ENCODE measurements around the gene RELN. TPM values are rescaled to one million over a fixed set of nuclear protein-coding genes. Genes with fewer than 3 reads are reported as not detected.

RELN gene
- total and polyA plus RNA-seq, 2 donors (not counting 1 experiment from before 2014, with no cell fraction given): not detected

DNA sequence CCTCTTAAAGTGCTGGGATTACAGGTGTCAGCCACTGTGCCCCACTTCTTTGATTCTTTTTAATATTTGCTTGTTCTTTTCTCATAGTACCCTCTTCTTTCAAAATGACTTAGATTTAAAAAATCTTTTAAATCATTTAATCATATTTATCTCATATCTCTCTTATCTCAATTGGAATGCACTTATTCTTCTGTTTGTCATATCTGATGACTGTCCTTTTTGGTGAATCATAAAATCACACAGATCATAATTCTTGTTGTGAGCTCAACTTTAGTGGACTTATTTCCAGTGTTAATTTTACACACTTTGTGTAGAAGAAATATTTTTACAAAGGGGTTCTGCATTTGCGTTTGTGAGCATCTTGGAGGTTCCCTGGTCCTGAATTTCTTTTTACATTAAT is 323.1 kb downstream of the RELN start:
- H3K4me3 ChIP-seq (ENCODE audit: control extremely low read depth in 1 of 5, extremely low read depth in 1 of 5, insufficient read depth in 1 of 5, low read depth in 2 of 5, low read length in 4 of 5): no peak overlapping the region
- H3K4me2 ChIP-seq (replicated peaks; ENCODE audit: low read depth, low read length, poor library complexity, severe bottlenecking): no peak overlapping the region
- WGBS (ENCODE audit: insufficient coverage): no CpG with 5 or more reads among the region's 1 CpG
- ChIA-PET CTCF (no interaction called here), POLR2A (no interaction called here)
- intact Hi-C loops (cut with micrococcal nuclease): no loop called here
- no peaks in the 10 kb centered on the region for H3K36me3 ChIP-seq (replicated peaks in 1 of 2; ENCODE audit: control extremely low read depth in 1 of 2, control insufficient read depth in 1 of 2, extremely low read depth in 1 of 2, insufficient read depth in 2 of 2, low read length in 1 of 2)
- no peaks in the 10 kb centered on the region for H3K27me3 Mint-ChIP-seq
- H3K27ac Mint-ChIP-seq: no peak overlapping the region
- H4K20me1 ChIP-seq (ENCODE audit: control insufficient read depth, insufficient read depth, low read length, poor library complexity, severe bottlenecking): no peaks in the 10 kb centered on the region
- H3K9me3 Mint-ChIP-seq (ENCODE audit: insufficient read depth): no peaks in the 10 kb centered on the region
- no peaks in the 10 kb centered on the region for H3K27me3 ChIP-seq (replicated peaks in 1 of 4; ENCODE audit: control extremely low read depth in 1 of 4, control insufficient read depth in 3 of 4, insufficient read depth in 4 of 4, low read length in 3 of 4)
- no peaks in the 10 kb centered on the region for H3K4me1 ChIP-seq (ENCODE audit: control insufficient read depth in 2 of 2, insufficient read depth in 2 of 2, low read length in 2 of 2)
- H3K4me1 Mint-ChIP-seq: no peaks in the 10 kb centered on the region
- H3K9ac ChIP-seq (ENCODE audit: low read length): no peak overlapping the region
- ATAC-seq (ENCODE audit: low read depth) (no peak), DNase-seq (no peak)
- no peak overlapping the region for H3K4me3 Mint-ChIP-seq
- H2AFZ ChIP-seq (ENCODE audit: insufficient read depth, low read depth, low read length, poor library complexity, severe bottlenecking): no peak overlapping the region
- TF ChIP-seq CTCF (IDR thresholded peaks at IDR 0.05): no peak
- no peak for TF ChIP-seq EZH2 (IDR thresholded peaks at IDR 0.05; ENCODE audit: borderline replicate concordance, insufficient read depth, low read depth, low read length, poor library complexity, severe bottlenecking)
- H3K79me2 ChIP-seq (ENCODE audit: control insufficient read depth, insufficient read depth, low read length): no peaks in the 10 kb centered on the region
- H3K27ac ChIP-seq (ENCODE audit: low read length in 2 of 2): no peak overlapping the region
- no peaks in the 10 kb centered on the region for H3K9me3 ChIP-seq (ENCODE audit: control extremely low read depth in 1 of 3, control insufficient read depth in 2 of 3, insufficient read depth in 1 of 3, low read length in 2 of 3)

DNA sequence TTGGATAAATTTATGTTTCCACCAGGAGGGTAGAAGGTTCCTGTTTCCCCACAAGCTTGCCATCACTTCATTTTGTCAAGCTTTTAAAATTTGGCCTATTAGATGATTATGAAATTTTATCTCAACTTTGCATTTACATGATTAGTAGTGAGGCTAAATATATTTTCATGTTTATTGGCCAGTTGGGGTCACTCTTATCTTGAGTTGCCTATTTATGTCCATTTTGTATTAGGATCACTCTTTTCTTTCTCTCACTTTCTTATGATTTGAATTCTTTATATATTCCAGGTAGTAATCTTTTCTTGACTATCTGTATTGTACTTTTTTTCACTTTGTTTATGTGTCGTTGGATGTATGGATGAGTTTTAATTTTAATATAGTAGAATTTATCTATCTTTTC is 324.9 kb downstream of the RELN start:
- no peak overlapping the region for H2AFZ ChIP-seq (ENCODE audit: insufficient read depth, low read depth, low read length, poor library complexity, severe bottlenecking)
- DNase-seq: no peak
- H3K36me3 ChIP-seq (replicated peaks in 1 of 2; ENCODE audit: control extremely low read depth in 1 of 2, control insufficient read depth in 1 of 2, extremely low read depth in 1 of 2, insufficient read depth in 2 of 2, low read length in 1 of 2): no peaks in the 10 kb centered on the region
- no peak overlapping the region for H3K9ac ChIP-seq (ENCODE audit: low read length)
- intact Hi-C loops (cut with micrococcal nuclease): no loop called here
- H3K9me3 ChIP-seq (ENCODE audit: control extremely low read depth in 1 of 3, control insufficient read depth in 2 of 3, insufficient read depth in 1 of 3, low read length in 2 of 3): no peaks in the 10 kb centered on the region
- no peaks in the 10 kb centered on the region for H3K79me2 ChIP-seq (ENCODE audit: control insufficient read depth, insufficient read depth, low read length)
- Mint-ChIP-seq H3K27ac (no peak overlapping the region), H3K4me1 (no peaks in the 10 kb centered on the region), H3K9me3 (ENCODE audit: insufficient read depth) (no peaks in the 10 kb centered on the region), H3K27me3 (no peaks in the 10 kb centered on the region), H3K4me3 (no peak overlapping the region)
- CTCF ChIA-PET: no interaction called here
- no peaks in the 10 kb centered on the region for H3K27me3 ChIP-seq (replicated peaks in 1 of 4; ENCODE audit: control extremely low read depth in 1 of 4, control insufficient read depth in 3 of 4, insufficient read depth in 4 of 4, low read length in 3 of 4)
- H3K4me3 ChIP-seq (ENCODE audit: control extremely low read depth in 1 of 5, extremely low read depth in 1 of 5, insufficient read depth in 1 of 5, low read depth in 2 of 5, low read length in 4 of 5): no peak overlapping the region
- POLR2A ChIA-PET: no interaction called here
- no peak overlapping the region for H3K27ac ChIP-seq (ENCODE audit: low read length in 2 of 2)
- no peak overlapping the region for H3K4me2 ChIP-seq (replicated peaks; ENCODE audit: low read depth, low read length, poor library complexity, severe bottlenecking)
- no CpG with 5 or more reads among the region's 1 CpG for WGBS (ENCODE audit: insufficient coverage)
- H4K20me1 ChIP-seq (ENCODE audit: control insufficient read depth, insufficient read depth, low read length, poor library complexity, severe bottlenecking): no peaks in the 10 kb centered on the region
- TF ChIP-seq EZH2 (IDR thresholded peaks at IDR 0.05; ENCODE audit: borderline replicate concordance, insufficient read depth, low read depth, low read length, poor library complexity, severe bottlenecking): no peak
- TF ChIP-seq CTCF (IDR thresholded peaks at IDR 0.05): no peak
- no peak for ATAC-seq (ENCODE audit: low read depth)
- no peaks in the 10 kb centered on the region for H3K4me1 ChIP-seq (ENCODE audit: control insufficient read depth in 2 of 2, insufficient read depth in 2 of 2, low read length in 2 of 2)

All from B cell (primary cell).